ENCODE data around the gene PDE11A.
A peak's percentile ranks its signal among the peaks of the same experiment; 100 is the strongest.
"Not testable (repeated sequence)": the region's sequence is repeated elsewhere in the genome, so short reads cannot be mapped to it uniquely, and the experiment has no call there.

The PDE11A gene

GRCh38 chr2:177817300-177817699, 255.3 kb downstream of the PDE11A start:
- DNase-seq (ENCODE audit: low read depth in 3 of 3): no peak

DNA sequence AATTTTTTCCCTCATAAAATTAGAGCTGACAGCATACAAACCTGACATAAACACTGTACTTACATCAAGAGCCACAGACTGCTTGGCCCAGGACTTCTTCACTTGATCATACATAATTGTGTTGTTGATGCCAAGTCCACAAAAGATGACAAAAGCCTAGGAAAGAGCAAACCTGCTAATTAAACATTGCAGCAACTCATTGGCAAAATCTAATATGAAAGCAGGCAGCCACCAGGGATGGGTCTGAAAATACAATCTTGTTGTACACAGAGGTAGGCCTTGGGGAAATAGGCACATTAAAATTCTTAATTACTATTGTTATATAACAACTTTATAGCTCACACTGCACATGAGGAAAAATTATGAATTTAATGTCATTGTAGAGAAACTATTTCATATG, 255.8 kb downstream of the PDE11A start:
- no peak for DNase-seq (ENCODE audit: low read depth in 3 of 3)

GRCh38 chr2:177812713-177813396, 259.7 kb downstream of the PDE11A start:
- no peak for DNase-seq (ENCODE audit: low read depth in 3 of 3)

GRCh38 chr2:177810906-177811305, 261.7 kb downstream of the PDE11A start:
- no peak for DNase-seq (ENCODE audit: low read depth in 3 of 3)

GRCh38 chr2:177808984-177809809, 263.4 kb downstream of the PDE11A start:
- no peak for DNase-seq (ENCODE audit: low read depth in 3 of 3)

DNA sequence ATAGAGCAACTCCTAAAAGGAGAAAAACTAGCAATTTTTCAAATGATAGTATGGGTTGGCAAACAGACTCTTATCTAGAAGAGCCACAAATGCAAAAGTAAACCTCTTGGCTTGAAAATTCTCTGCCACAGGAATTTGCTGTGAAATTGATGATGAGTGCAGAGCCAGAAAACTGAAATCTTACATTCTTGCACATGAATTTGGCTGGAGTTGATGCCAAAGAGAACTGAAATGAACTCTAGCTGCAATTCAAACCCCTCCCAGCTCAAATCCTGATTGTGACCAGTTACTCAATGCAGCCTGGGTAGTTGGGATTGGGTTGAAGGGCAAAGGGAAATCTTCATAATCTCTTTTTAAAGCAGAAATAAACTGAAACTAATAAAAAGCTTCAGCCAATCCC, 266.6 kb downstream of the PDE11A start:
- DNase-seq (ENCODE audit: low read depth in 3 of 3): no peak

GRCh38 chr2:177799531-177799930, 273.0 kb downstream of the PDE11A start:
- DNase-seq (ENCODE audit: low read depth in 3 of 3): no peak

- no peak for DNase-seq (ENCODE audit: low read depth in 3 of 3)
Observed at GRCh38 chr2:177797808-177798207, 274.8 kb downstream of the PDE11A start.

DNA sequence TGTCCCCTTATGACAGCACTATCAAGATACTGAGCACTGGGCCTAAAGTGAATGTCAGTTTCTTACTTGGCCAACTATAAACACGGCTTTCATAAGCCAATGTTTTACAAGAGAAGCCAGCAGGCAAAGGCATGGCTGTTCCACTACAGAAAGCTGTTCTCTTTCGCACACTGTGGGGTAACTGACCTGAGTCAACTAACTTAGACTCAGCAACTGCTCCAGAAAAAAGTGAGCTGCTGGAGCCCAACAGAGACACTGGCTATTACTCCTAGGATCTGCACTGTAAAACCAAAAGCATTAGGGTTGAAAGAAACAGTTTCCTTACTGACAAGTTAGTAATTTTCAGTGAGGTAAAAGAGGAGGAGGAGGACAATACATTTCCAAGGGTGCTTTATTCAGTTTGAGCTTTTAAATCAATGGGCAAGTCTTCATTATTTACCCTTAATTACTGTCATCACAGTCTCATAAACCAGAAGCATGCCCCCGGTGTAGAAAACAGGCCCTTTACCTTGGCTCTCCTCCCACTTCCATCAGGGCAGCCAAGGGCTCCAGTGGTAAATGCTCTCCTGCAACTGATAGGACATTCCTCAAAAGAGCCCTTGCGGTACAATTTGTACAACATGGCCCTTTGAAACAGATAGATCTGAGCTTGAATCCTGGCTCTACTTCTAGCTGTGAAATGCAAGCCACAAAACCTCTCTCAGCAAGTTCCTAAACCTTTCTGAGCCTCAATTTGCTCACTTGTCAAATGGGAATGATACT, 275.7 kb downstream of the PDE11A start:
- DNase-seq (ENCODE audit: low read depth in 3 of 3): no peak

DNA sequence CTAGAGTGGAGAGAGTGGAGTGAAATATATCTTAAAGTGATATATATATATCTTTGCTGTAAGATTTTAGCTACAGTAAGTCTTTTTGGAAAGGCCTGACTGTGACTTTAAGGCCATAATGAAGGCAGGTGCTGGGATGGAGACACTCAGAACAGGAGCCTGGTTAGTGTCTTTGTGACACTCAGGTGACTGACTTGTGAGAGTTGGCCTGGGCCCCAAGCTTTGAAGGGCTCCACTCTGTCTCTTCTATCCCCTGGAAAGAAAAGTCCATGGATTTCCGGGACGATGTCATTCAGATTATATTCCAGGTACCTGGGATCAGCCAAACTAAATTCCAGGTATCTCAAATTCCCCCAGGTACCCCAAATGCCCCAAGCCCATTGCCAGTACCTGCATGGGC, 276.6 kb downstream of the PDE11A start:
- no peak for DNase-seq (ENCODE audit: low read depth in 3 of 3)

DNA sequence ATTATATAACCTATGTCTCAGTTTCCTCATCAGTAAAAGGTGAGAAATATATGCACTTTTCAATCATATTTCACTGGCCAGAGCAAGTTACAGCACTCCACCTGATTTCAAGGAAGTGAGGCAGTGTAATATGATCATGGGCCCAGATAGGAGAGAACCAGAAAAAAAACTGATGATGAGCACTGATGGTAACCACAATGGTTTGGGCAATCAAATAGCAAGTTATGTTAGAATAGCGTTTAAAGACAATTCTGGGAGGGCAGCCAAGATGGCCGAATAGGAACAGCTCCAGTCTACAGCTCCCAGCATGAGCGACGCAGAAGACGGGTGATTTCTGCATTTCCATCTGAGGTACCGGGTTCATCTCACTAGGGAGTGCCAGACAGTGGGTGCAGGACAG, 287.4 kb downstream of the PDE11A start:
- DNase-seq (ENCODE audit: low read depth in 3 of 3): not testable (repeated sequence)

DNA sequence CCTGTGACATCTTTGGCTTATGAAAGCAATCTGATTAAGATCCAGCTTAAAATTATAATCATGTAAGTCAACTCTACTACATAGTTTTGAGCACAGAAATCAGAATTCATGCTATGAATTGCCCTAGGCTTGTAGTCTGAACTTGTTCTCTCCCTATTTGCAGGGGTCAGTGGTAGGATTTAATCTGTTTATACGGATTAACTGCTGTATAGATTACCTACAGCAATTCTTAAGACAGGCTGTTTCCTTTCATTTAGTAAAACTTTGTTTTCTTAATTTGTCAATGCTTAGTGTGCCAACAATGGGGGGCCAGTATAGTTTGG, 287.9 kb downstream of the PDE11A start:
- DNase-seq (ENCODE audit: low read depth in 3 of 3): no peak

GRCh38 chr2:177783835-177784744, 288.5 kb downstream of the PDE11A start:
- no peak for DNase-seq (ENCODE audit: low read depth in 3 of 3)

DNA sequence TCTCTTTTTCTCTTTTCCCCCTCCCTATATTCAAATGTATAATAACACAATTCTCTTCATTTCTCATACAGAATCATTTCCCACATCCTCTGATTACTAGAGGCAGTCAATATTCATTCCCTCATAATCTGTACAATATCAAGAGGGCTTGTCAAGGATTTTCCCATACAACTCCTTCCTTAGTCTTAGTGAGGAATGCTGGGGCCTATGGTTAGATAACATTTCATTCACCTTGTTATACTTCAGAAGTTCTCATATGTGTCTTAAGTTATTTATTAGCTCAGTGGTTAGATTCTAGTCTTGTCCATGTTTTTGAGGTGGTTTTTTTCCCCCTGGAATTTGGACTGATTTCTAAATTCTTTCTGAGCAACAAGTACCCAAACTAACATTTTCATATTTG, 289.5 kb downstream of the PDE11A start:
- DNase-seq (ENCODE audit: low read depth in 3 of 3): no peak

GRCh38 chr2:177782613-177783012, 290.0 kb downstream of the PDE11A start:
- DNase-seq (ENCODE audit: low read depth in 3 of 3): no peak

DNA sequence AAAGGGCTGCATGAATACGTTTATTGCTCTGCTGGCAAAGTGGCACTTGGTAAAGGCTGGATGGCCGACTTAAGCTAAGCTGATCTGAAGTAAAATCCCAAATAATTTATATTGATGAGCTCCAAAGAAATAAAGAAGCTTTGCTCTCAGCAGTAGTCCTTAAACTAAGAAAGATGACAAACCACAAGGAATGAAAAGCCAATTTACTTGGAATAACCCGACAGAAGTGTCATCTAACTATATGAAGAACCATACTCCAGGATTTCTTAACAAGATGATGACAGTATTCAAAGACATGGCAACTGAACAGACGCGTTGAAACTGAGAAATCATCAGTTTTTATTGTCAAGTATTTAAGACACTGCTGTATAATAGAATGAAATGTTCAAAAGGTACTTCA, 294.1 kb downstream of the PDE11A start:
- no peak for DNase-seq (ENCODE audit: low read depth in 3 of 3)

DNA sequence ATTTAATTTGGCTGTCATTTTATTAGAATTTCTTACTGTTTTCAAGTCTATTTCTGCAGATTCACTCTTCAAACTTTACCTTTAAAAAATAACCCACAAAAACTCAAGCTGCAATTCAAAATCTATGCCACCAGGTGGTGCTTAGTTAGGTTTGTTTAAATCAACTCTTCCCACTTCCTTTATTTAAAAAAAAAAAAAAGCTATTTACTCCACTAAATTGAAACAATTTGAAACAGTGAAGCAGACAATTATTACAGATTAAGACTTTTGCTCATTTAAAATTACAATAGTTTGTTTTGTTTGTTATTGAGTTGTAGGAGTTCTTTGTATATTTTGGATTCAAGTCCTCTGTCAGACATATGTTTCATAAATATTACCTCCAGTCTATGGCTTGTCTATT, 300.0 kb downstream of the PDE11A start:
- no peak for DNase-seq (ENCODE audit: low read depth in 3 of 3)

DNA sequence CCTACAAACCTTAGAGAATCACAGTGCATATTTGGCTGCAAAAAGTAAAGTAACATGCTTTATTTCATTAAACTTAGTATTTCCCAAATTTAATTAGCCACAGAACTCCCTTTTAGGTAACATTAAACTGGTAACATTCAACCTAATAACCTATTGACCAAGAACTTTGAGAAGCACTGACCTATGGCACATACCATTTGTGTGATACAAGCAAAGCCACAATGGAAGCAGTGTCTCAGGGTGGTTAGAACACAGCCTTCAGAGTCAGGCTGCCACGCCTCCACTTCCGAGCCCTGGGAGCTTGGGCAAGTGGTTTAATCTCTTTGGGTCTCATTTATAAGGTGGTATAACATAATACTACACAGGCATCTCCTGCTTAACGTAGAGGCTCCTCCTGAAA, 301.4 kb downstream of the PDE11A start:
- DNase-seq (ENCODE audit: low read depth in 3 of 3): no peak

- no peak for DNase-seq (ENCODE audit: low read depth in 3 of 3)
Observed at GRCh38 chr2:177767768-177768167, 304.8 kb downstream of the PDE11A start.

- DNase-seq (ENCODE audit: low read depth in 3 of 3): no peak
Observed at GRCh38 chr2:177765698-177766097, 306.9 kb downstream of the PDE11A start.

- DNase-seq (ENCODE audit: low read depth in 3 of 3): peak; percentile 59 to 66 (median 64)
Observed at GRCh38 chr2:177763531-177764265, 308.9 kb downstream of the PDE11A start.
